HG02840 (cell line): ENCODE measurements around the gene ZBTB25.

Experiments used
- ATAC-seq: cut with Tn5 transposase; IDR thresholded peaks from one replicate; pipeline ENCODE4 v1.9.1; 2021; ENCODE audit warnings: mild to moderate bottlenecking, moderate library complexity, moderate number of reproducible peaks; ENCODE audit not compliant: unreplicated experiment, low FRiP score

Gene ZBTB25

GRCh38 chr14:64516969-64517368 is 13.3 kb upstream of the ZBTB25 start:
- ATAC-seq, result no peak

GRCh38 chr14:64515053-64515452 is 11.4 kb upstream of the ZBTB25 start:
- ATAC-seq, result no peak

GRCh38 chr14:64513271-64513670 is 9.6 kb upstream of the ZBTB25 start:
- no peak for ATAC-seq

- ATAC-seq, result no peak
Observed at GRCh38 chr14:64510825-64511671, 7.4 kb upstream of the ZBTB25 start.

GRCh38 chr14:64509036-64509435 is 5.4 kb upstream of the ZBTB25 start:
- ATAC-seq, result no peak

- ATAC-seq, result no peak
Observed at GRCh38 chr14:64508215-64508776, 4.7 kb upstream of the ZBTB25 start.

- no peak for ATAC-seq
Observed at GRCh38 chr14:64507376-64508156, 3.9 kb upstream of the ZBTB25 start.

- ATAC-seq, result no peak
Observed at GRCh38 chr14:64506721-64507120, 3.1 kb upstream of the ZBTB25 start.

GRCh38 chr14:64504897-64505794 is 1.5 kb upstream of the ZBTB25 start:
- peak; percentile 25 for ATAC-seq

- peak; percentile 26 for ATAC-seq
Observed at GRCh38 chr14:64504310-64504896, 765 bp upstream of the ZBTB25 start, which contains the start of gene ZBTB1. Gene ZBTB1 (plus strand): TSS chr14:64504770. CDS start chr14:64521505, 16,735 bp downstream.

GRCh38 chr14:64502887-64503433 is 678 bp downstream of the ZBTB25 start:
- peak; percentile 5 for ATAC-seq

- ATAC-seq, result no peak
Observed at GRCh38 chr14:64502456-64502855, 1.2 kb downstream of the ZBTB25 start.

- no peak for ATAC-seq
Observed at GRCh38 chr14:64501411-64502171, 2.0 kb downstream of the ZBTB25 start.

GRCh38 chr14:64500088-64500487 is 3.5 kb downstream of the ZBTB25 start:
- no peak for ATAC-seq

- ATAC-seq, result no peak
Observed at GRCh38 chr14:64496764-64497163, 6.9 kb downstream of the ZBTB25 start.

GRCh38 chr14:64495252-64495651 is 8.4 kb downstream of the ZBTB25 start:
- no peak for ATAC-seq

- ATAC-seq, result no peak
Observed at GRCh38 chr14:64493455-64493854, 10.2 kb downstream of the ZBTB25 start.

GRCh38 chr14:64491637-64492036 is 12.0 kb downstream of the ZBTB25 start:
- no peak for ATAC-seq

GRCh38 chr14:64488590-64489099 is 15.0 kb downstream of the ZBTB25 start:
- ATAC-seq, result no peak
